GM18517 (cell line): ENCODE measurements around the gene APOC1.
"Not testable (repeated sequence)": the region's sequence is repeated elsewhere in the genome, so short reads cannot be mapped to it uniquely, and the experiment has no call there.

Source experiments
- ATAC-seq: cut with Tn5 transposase; IDR thresholded peaks from one replicate; pipeline ENCODE4 v1.9.1; 2021; ENCODE audit warnings: mild to moderate bottlenecking, moderate library complexity; ENCODE audit not compliant: unreplicated experiment

APOC1 gene

DNA sequence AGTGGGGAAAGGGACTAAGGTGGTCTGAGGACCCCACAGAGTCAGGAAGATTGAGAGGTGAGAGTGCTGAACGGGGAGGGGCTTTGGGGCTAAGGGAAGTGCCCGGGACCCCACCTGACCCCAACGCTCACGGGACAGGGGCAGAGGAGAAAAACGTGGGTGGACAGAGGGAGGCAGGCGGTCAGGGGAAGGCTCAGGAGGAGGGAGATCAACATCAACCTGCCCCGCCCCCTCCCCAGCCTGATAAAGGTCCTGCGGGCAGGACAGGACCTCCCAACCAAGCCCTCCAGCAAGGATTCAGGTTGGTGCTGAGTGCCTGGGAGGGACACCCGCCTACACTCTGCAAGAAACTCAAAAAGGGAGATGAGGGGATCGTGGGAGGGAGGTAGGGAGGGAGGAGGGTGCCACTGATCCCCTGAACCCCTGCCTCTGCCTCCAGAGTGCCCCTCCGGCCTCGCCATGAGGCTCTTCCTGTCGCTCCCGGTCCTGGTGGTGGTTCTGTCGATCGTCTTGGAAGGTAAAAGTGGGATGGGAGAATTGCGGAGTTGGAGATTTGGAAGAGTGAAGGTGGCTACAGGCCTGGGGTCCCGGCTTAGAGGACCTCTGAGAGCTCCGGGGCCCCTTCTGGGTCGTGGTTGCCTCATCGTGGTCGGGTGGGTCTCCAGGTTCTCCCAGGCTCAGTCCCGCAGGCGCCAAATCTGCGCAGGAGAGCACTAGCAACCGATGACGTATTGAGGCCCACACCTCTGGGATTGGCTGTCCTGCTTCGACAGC, at the start of gene APOC1:
Gene APOC1, plus strand, starts transcription at position 176 of the 774 bp plus-strand sequence. Its CDS starts 284 bp downstream, at position 460.
- peak; percentile 88 for ATAC-seq

DNA sequence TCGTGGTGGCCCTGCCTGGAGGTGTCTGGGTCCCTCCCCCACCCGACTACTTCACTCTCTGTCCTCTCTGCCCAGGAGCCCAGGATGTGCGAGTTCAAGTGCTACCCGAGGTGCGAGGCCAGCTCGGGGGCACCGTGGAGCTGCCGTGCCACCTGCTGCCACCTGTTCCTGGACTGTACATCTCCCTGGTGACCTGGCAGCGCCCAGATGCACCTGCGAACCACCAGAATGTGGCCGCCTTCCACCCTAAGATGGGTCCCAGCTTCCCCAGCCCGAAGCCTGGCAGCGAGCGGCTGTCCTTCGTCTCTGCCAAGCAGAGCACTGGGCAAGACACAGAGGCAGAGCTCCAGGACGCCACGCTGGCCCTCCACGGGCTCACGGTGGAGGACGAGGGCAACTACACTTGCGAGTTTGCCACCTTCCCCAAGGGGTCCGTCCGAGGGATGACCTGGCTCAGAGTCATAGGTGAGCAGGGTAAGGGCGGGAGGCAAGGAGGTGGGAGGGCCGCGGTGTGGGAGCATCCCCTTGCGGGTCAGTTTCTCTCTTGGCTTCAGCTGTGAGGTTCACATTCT, 49.1 kb upstream of the APOC1 start:
- ATAC-seq, result no peak

DNA sequence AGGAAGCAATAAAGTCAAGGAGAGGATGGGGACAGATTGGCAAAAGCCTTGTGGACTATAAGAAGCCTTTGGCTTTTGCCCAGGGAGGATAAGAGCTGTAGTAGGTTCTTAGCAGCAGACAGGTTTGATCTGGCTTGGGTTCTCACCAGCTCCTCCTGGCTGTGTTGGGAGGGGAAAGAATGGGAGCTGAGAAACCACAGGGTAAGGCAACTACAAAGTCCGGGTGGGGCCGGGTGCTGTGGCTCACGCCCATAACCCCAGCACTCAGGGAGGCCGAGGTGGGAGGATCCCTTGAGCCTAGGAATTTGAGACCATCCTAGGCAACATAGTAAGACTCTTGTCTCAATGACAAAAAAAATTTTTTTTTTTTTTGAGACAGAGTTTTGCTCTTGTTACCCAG, 47.7 kb upstream of the APOC1 start:
- ATAC-seq, result no peak

DNA sequence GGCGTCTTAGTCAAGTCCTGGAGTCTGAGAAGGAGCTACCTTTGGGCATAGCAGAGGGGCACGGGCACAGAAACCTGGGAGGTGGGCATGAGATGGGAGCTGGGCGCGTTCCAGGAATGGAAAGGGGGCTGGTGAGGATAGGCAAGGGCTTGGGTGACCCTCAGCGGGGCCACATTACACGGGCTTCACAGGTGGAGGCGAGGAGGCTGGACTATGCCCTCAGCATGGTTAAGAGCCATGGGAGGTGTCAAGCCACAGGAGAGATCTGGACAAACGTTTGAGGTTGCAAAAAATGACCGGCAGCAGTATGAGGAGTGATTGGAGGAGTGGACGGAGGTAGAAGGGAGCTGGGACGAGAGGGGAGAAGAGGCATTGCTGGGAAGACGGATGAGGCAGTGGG, 46.8 kb upstream of the APOC1 start:
- no peak for ATAC-seq

DNA sequence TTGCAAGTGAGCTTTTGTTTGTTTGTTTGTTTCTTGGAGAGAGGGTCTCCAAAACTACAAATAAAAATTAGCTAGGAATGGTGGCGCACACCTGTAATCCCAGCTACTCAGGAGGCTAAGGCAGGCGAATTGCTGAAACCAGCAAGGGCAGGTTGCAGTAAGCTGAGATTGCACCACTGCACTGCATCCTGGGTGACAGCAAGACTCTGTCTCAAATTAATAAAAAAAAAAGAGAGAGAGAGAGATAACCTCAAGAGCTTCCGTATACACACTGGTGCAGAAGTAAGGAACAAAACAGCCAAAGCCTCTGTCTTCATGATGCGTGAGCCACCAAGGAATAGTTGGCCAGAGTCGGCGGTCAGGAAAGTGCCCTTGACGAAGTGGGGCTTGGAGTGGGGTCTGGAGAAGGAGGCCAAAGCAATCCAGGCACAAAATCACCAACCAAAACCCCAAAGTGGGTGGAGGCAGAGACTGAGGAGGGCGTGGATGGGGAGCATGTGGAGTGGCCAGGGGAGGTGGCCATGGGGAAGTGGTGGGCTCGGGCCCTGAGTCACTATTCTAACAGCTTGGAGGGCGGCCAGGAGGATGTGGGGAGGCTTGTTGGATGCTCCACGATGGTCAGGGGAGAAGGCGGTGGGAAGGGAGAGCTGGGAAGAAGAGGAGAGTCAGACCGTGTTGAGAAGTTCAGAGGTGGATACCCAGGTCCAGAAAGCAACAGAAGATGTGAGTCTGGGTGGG, 44.5 kb upstream of the APOC1 start:
- no peak for ATAC-seq

DNA sequence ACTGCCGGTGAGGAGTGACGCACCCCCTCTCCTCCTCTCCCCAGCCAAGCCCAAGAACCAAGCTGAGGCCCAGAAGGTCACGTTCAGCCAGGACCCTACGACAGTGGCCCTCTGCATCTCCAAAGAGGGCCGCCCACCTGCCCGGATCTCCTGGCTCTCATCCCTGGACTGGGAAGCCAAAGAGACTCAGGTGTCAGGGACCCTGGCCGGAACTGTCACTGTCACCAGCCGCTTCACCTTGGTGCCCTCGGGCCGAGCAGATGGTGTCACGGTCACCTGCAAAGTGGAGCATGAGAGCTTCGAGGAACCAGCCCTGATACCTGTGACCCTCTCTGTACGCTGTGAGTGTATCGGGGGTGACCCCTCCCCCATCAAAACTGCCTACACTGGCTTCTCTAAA, 42.6 kb upstream of the APOC1 start:
- ATAC-seq, result no peak

DNA sequence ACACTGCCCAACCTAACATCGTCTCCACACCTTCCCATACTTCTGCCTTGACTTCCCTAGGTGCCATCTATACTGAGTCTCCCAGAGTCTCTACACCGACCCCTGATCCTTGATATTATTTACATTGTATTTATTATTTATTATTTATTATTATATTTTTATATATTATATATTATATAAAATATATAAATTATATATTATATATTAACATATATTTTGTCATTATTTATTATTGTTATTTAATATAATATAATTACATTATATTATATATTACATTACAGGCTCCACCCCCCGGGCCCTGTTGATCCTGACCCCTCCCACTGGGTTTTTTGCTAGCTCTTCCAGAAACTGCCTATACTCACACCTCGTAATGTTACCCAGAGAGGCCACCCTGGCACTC, 41.7 kb upstream of the APOC1 start:
- ATAC-seq, result no peak

DNA sequence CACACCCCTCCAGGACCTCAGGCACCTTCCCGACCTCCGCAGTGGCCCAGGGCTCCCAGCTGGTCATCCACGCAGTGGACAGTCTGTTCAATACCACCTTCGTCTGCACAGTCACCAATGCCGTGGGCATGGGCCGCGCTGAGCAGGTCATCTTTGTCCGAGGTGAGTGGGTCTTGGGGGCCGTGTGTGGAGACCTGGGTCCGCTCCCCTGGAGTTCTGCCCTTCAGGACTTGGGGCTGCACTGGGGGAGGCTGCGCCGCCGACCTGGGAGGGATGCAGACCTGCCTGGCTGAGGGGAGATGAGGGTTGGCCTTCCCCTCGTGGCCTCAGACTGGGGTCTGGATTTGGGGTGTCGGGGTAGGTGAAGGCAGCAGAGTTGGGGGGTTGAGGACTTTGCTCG, 40.1 kb upstream of the APOC1 start:
- ATAC-seq, result no peak

DNA sequence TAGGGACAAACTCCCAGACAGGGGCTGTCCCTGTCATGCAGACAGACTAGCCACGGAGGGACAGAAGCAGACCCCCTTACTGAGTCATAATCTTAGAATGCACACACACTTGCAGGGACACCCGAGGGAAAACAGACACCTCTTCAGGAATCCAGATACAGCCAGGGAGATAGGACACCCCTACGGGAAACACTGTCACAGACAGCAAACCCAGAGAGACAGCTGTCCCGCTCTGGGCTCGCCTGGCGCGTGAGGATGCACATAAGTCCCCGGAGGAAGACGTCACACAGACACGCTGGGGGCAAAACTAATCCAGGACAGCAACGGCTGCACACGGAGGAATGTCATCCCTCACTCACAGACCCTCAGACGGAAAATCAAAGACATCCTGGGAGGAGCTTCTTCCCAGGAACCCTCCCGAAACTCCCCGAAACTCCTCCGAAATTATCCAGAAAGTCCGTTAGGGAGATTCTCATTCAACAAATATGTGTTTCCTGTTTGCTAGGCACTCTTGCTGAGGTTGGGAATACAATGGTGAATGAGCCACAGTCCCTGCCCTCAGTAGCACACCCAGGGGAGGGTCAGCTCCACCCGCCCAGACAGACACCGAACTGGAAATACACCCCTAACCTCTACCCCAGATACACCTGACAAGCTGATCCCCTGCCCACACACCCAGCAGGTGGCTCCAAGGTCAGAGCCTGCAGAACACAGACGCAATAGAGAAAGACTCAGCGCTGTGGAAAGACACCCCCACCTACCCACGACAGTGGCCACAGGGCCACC, 38.5 kb upstream of the APOC1 start:
- no peak for ATAC-seq

DNA sequence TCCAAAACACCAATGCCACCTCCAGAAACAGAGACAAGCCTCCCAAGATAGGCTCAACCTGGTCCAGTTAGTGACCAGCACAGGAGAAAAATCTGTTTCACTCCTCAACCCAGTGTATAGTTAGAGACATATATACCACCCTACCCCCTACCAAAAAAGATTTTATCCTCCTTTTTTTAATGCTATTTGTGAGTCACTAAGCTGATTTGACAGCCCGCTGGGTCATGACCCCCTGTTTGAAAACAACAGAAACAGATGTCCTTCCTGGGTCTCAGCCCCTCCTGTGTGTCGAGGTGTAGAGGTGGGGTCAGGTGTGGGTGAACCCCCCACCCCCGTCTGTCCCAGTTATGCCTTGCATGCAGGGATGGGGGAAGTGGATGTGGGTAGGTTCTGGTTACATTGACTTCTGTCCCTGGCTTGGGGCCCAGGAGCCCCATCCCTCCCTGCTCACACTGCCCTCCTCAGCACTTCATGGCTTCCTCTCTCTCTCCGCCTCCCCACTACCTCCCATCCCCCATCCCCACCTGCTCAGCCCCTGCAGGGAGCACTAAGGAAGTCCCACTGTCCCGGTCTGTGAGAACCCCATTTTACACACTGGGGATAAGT, 37.4 kb upstream of the APOC1 start:
- ATAC-seq, result no peak

DNA sequence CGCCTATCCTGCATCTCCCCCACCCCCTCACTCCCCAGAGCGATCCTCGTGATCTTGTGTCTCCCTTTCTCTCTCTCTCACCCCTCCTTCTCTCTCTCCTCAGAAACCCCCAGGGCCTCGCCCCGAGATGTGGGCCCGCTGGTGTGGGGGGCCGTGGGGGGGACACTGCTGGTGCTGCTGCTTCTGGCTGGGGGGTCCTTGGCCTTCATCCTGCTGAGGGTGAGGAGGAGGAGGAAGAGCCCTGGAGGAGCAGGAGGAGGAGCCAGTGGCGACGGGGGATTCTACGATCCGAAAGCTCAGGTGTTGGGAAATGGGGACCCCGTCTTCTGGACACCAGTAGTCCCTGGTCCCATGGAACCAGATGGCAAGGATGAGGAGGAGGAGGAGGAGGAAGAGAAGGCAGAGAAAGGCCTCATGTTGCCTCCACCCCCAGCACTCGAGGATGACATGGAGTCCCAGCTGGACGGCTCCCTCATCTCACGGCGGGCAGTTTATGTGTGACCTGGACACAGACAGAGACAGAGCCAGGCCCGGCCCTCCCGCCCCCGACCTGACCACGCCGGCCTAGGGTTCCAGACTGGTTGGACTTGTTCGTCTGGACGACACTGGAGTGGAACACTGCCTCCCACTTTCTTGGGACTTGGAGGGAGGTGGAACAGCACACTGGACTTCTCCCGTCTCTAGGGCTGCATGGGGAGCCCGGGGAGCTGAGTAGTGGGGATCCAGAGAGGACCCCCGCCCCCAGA, 36.1 kb upstream of the APOC1 start:
- no peak for ATAC-seq

DNA sequence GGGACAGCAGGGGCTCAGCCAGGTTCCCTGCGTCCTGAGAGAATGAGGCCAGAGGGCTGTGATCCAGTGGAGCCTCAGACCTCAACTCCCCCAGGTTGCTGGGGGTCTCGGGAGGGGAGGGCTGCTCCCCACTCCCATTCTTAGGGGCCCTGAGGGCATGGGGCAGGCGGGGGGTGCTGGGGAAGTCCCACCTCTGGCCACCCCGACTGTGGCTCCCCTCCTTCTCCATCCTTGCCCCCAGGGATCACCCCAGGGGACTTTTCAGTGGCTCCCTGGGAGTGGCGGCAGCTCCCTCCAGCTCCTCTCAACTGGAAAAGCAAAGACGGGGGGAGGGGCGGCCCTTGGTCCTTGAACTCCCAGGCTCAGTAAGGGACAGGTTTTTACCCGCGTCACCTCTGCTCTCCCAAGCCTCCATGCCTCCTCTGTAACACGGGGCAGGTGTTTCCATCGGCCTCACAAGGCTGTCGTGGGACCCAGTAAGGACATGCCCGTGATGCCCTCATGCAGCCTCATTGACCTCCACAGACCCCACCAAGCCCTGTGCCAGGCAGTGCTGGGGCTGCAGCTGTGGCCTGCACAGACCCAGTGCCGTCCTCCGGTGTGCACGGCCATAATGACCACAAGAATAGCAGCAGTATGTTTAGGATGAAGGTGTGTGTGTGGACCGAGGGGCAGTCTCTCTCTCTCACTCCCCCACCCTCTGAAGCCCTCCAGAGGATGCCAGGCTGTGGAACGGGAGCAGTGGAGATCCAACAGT, 34.9 kb upstream of the APOC1 start:
- no peak for ATAC-seq

DNA sequence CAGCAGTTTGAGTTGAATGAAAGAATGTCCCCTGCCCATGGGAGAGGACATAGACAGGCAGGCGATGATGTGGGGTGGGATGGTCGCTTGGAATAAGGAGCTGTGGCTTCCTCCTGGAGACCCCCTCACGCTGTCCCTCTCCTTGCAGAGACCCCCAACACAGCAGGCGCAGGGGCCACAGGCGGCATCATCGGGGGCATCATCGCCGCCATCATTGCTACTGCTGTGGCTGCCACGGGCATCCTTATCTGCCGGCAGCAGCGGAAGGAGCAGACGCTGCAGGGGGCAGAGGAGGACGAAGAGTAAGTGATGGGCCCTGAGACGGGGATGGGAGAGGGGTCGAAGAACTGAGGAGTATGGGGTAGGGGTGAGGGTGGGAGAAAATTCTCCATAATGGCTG, 32.3 kb upstream of the APOC1 start:
- no peak for ATAC-seq

DNA sequence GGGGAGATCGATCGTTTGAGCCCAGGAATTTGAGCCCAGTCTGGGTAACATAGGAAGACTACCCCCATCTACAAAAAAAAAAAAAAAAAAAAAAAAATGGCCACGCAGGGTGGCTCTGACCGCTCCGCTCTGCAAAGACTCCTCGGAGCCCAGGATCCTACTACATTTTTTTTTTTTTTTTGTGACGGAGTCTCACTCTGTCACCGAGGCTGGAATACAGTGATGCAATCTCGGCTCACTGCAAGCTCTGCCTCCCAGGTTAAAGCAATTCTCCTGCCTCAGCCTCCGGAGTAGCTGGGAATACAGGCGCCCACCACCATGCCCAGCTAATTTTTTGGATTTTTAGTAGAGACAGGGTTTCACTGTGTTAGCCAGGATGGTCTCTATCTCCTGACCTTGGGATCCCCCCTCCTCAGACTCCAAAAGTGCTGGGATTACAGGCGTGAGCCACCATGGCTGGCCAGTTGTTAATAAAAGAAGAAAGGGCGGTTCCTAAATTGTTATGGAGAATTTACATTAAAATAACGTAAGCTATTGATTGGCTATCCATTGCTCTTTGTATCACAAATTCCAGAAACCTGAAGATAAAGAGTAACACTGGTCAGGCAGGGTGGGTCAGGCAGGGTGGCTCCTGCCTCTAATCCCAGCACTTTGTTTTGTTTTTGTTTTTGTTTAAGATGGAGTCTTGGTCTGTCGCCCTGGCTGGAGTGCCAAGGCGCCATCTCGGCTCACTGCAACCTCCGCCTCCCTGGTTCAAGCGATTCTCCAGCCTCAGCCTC, 31.6 kb upstream of the APOC1 start:
- ATAC-seq, result not testable (repeated sequence)

DNA sequence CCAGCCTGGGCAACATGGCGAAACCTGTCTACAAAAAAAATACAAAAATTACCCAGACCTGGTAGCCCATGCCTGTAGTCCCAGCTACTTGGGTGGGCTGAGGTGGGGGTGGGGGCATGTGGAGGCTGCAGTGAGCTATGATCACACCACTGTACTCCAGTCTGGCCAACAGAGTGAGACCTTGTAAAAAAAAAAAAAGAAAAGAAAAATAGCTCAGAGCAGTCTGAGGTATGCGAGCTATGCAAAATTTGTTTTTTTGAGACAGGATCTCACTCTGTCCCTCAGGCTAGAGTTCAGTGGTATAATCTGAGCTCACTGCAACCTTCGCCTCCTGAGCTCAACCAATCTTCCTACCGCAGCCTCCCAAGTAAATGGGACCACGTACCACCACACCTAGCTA, 30.5 kb upstream of the APOC1 start:
- no peak for ATAC-seq

DNA sequence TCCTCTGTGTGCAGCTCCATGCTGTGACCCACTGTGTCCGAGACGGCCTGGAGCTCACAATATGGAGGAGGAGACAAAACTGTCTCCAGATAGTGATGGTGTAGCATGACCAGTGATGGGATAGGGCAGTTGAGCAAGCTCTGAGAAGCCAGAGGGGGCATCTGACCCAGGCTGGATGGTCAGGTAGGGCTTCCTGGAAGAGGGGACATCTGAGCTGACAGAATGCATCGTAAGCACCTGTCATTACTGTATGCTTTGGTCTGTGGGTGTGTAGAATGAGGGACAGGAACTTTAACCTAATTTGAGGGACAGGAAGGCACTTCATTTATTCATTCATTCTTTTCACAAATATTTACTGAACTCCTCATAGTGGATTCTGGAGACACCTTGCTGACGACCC, 29.8 kb upstream of the APOC1 start:
- no peak for ATAC-seq

DNA sequence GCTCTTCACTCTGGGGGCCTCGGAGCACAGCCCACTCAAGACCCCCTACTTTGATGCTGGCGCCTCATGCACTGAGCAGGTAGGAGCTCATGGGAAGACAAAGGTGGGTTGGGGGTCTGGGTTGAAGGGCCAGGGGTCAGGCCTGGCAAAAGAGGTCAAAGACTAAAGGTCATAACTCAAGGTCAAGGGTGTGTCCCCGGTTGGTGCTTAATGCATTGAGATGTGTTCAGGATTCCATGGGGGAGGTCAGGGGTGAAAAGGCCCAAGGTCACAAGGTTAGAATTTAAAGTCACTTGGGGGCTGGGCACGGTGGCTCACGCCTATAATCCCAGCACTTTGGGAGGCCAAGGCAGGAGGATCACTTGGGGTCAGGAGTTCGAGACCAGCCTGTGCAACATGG, 28.3 kb upstream of the APOC1 start:
- ATAC-seq, result no peak

DNA sequence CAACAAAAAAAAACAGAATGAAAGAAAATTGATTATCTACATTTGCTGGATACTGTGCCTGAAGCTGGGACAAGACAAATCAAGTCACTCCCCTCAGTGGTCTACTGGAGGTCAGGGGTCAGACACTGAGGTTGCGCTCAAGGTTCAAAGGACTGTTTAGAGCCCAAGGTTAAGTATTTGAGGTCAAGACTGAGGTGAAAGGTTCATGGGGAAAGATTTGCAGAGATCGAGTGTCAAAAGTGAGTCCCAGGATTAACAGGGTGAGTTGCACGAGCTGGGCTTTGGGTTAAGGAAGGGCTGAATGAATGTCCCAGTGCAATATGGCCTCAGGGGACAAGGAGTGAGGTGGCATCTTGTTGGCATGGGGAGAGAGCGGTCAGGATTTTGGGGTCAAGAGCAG, 26.8 kb upstream of the APOC1 start:
- ATAC-seq, result no peak

DNA sequence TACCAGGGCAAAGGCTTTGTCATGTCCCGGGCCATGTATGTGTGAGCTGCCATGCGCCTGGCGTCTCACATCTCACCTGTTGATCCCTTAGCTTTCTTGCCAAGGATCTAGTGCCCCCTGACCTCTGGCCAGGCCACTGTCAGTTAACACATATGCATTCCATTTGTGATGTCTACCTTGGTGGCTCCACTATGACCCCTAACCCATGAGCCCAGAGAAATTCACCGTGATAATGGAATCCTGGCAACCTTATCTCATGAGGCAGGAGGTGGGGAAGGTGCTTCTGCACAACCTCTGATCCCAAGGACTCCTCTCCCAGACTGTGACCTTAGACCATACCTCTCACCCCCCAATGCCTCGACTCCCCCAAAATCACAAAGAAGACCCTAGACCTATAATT, 26.1 kb upstream of the APOC1 start:
- ATAC-seq, result not testable (repeated sequence)
